ENCODE results near the gene CCDC117.

Gene CCDC117

DNA sequence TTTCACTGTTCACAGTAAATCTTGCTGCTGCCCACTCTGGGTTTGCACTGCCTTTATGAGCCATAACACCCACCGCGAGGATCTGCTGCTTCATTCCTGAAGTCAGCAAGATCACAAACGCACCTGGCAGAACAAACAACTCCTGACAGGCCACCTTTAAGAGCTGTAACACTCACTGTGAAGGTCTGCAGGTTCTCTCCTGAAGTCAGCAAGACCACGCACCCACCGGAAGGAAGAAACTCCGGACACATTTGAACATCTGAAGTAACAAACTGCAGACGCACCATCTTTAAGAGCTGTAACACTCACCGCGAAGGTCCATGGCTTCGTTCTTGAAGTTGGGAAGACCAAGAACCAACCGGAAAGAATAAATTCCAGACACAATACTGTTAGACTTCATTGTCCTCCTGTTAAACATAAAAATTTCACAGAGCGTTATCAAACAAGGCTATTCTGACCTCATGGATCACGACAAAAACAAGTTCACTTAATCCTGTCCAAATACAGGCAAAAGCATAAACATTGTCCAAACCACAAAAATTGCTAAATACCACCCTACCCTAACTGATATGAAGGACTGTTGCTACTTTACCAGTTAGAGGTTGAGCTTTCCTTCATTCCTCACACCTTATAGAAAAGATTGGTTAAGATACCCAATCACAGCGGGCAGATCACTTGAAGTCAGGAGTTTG lies 3.0 kb upstream of the CCDC117 start:
- Histone ChIP-seq H3K36me3 (ENCODE audit: control insufficient read depth, insufficient read depth, low read length) (no peaks in the 10 kb centered on the region), H3K9me3 (ENCODE audit: control insufficient read depth, low read length) (no peaks in the 10 kb centered on the region), H3K4me3 (ENCODE audit: insufficient read depth, low read depth, low read length, poor library complexity, severe bottlenecking) (no peak overlapping the region), H3K4me1 (ENCODE audit: control insufficient read depth, insufficient read depth, low read length, poor library complexity, severe bottlenecking) (peaks cover 3% of the 10 kb centered on the region), H3K27ac (ENCODE audit: insufficient read depth, low read length, poor library complexity, severe bottlenecking) (no peak overlapping the region), H3K27me3 (replicated peaks; ENCODE audit: control insufficient read depth, insufficient read depth, low read length, poor library complexity, severe bottlenecking) (no peaks in the 10 kb centered on the region)
- DNase-seq: no peak

DNA sequence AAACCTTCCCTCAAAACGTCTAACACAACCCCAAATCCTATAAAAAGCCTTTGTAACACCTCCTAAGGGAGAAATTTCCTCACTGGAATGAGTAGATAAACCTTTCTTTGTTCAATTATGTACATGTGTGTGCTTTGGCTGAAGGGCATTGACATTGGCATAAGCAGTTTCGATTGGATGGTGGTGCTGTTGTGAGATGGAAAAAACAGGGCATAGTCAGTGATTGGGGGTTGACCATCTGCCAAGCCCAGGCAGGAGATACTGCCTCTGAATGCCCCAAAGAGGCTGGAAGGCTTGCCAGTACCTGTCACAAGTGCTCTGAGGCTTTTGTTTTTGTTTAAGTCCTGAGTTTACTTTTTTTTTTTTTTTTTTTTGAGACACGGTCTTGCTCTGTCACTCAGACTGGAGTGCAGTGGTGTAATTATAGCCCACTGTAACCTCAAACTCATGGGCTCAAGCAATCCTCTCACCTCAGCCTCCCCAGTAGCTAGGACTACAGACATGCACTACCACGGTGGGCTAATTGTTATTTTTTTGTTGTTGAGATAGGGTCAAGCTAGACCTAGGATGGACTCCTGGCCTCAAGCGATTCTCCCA lies 1.2 kb upstream of the CCDC117 start:
- DNase-seq: no peak
- no peak overlapping the region for H3K4me3 ChIP-seq (ENCODE audit: insufficient read depth, low read depth, low read length, poor library complexity, severe bottlenecking)

DNA sequence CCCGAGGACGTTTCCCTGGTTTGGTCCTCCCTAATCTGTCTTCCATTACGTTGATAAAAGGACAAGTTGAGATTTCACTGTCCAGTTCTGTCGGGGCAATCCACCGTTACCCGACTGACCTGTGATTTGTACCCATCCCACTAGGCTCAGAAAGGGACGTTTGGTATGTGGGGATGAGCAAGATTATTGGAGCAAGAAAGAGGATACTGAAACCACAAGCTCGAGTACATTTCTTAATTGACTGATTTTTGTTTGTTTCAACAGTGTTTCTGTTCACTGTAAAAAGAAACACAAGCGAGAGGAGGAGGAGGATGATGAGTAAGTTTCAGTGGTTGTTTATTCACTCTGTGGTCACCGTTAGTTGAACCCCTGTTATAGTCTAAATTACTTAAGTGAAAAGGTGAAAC lies 969 bp downstream of the CCDC117 start:
- no peak for DNase-seq
- Histone ChIP-seq H3K27me3 (replicated peaks; ENCODE audit: control insufficient read depth, insufficient read depth, low read length, poor library complexity, severe bottlenecking) (no peaks in the 10 kb centered on the region), H3K9me3 (ENCODE audit: control insufficient read depth, low read length) (no peaks in the 10 kb centered on the region), H3K27ac (ENCODE audit: insufficient read depth, low read length, poor library complexity, severe bottlenecking) (peak overlapping the region; percentile 67), H3K4me3 (ENCODE audit: insufficient read depth, low read depth, low read length, poor library complexity, severe bottlenecking) (peak overlapping the region; percentile 78), H3K4me1 (ENCODE audit: control insufficient read depth, insufficient read depth, low read length, poor library complexity, severe bottlenecking) (peaks cover 3% of the 10 kb centered on the region), H3K36me3 (ENCODE audit: control insufficient read depth, insufficient read depth, low read length) (no peaks in the 10 kb centered on the region)

More for the DNA sequence above, 1.2 kb upstream of the CCDC117 start:
- Histone ChIP-seq H3K4me1 (ENCODE audit: control insufficient read depth, insufficient read depth, low read length, poor library complexity, severe bottlenecking) (peaks cover 3% of the 10 kb centered on the region), H3K36me3 (ENCODE audit: control insufficient read depth, insufficient read depth, low read length) (no peaks in the 10 kb centered on the region), H3K27ac (ENCODE audit: insufficient read depth, low read length, poor library complexity, severe bottlenecking) (no peak overlapping the region), H3K27me3 (replicated peaks; ENCODE audit: control insufficient read depth, insufficient read depth, low read length, poor library complexity, severe bottlenecking) (no peaks in the 10 kb centered on the region), H3K9me3 (ENCODE audit: control insufficient read depth, low read length) (no peaks in the 10 kb centered on the region)

DNA sequence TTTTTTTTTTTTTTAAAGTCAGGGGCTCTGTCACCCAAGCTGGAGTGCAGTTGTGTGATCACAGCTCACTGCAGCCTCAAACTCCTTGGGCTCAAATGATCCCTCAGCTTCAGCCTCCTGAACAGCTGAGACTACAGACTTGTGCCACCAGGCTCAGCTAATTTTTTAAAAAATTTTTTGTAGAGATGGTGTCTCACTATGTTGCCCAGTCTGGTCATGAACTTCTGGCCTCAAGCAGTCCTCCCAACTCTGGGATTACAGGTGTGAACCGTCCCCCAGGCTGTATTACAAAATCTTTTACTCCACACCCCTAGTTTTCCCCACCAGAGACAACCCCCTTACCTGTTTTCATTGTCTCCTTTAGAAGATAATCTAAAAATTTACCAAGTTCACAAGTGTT lies 1.9 kb downstream of the CCDC117 start:
- Histone ChIP-seq H3K4me3 (ENCODE audit: insufficient read depth, low read depth, low read length, poor library complexity, severe bottlenecking) (no peak overlapping the region), H3K4me1 (ENCODE audit: control insufficient read depth, insufficient read depth, low read length, poor library complexity, severe bottlenecking) (peaks cover 3% of the 10 kb centered on the region), H3K27me3 (replicated peaks; ENCODE audit: control insufficient read depth, insufficient read depth, low read length, poor library complexity, severe bottlenecking) (no peaks in the 10 kb centered on the region), H3K27ac (ENCODE audit: insufficient read depth, low read length, poor library complexity, severe bottlenecking) (no peak overlapping the region), H3K9me3 (ENCODE audit: control insufficient read depth, low read length) (no peaks in the 10 kb centered on the region), H3K36me3 (ENCODE audit: control insufficient read depth, insufficient read depth, low read length) (peaks cover 3% of the 10 kb centered on the region)
- DNase-seq: no peak

DNA sequence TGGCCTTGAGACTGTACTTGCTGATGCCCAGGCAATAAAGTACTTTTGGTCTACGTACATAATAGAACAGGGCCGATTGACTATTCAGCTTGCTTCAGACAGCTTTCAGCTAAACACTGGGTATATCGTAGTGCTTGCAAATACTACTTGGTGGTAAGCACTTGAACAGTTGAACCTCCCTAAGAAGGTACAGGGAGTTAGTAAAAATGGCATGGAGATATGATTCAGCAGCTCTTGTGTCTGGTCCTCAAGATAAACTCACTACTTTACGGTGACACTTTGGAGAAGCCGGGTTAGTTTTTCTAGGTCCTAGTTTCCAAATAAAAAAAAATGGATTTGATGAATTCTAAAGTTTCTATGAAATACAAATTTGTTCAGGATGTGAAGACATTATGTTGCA lies 7.3 kb downstream of the CCDC117 start:
- no peak overlapping the region for H3K4me3 ChIP-seq (ENCODE audit: insufficient read depth, low read depth, low read length, poor library complexity, severe bottlenecking)
- DNase-seq: no peak
- H3K4me1 ChIP-seq (ENCODE audit: control insufficient read depth, insufficient read depth, low read length, poor library complexity, severe bottlenecking): no peaks in the 10 kb centered on the region
- H3K9me3 ChIP-seq (ENCODE audit: control insufficient read depth, low read length): no peaks in the 10 kb centered on the region
- H3K36me3 ChIP-seq (ENCODE audit: control insufficient read depth, insufficient read depth, low read length): peaks cover 26% of the 10 kb centered on the region
- H3K27ac ChIP-seq (ENCODE audit: insufficient read depth, low read length, poor library complexity, severe bottlenecking): no peak overlapping the region
- H3K27me3 ChIP-seq (replicated peaks; ENCODE audit: control insufficient read depth, insufficient read depth, low read length, poor library complexity, severe bottlenecking): no peaks in the 10 kb centered on the region

DNA sequence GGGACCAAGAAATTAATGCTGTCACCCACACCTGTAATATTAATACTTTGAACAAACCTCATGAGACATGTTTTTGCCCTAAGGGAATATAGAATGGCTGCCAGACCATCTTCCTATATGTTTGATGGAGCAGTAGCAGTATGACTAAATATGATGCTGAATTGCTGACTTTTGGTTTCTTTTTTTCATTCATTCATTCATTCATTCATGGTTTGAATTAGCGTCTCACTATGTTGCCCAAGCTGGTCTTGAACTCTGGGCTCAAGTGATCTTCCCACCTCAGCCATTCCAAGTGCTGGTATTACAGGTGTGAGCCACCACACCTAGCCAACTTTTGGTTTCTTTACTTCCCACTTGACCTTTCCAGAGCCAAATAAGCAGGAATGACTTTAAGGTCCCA lies 7.8 kb downstream of the CCDC117 start:
- Histone ChIP-seq H3K36me3 (ENCODE audit: control insufficient read depth, insufficient read depth, low read length) (peaks cover 29% of the 10 kb centered on the region), H3K27ac (ENCODE audit: insufficient read depth, low read length, poor library complexity, severe bottlenecking) (no peak overlapping the region), H3K9me3 (ENCODE audit: control insufficient read depth, low read length) (no peaks in the 10 kb centered on the region), H3K4me3 (ENCODE audit: insufficient read depth, low read depth, low read length, poor library complexity, severe bottlenecking) (no peak overlapping the region), H3K27me3 (replicated peaks; ENCODE audit: control insufficient read depth, insufficient read depth, low read length, poor library complexity, severe bottlenecking) (no peaks in the 10 kb centered on the region), H3K4me1 (ENCODE audit: control insufficient read depth, insufficient read depth, low read length, poor library complexity, severe bottlenecking) (no peaks in the 10 kb centered on the region)
- no peak for DNase-seq

DNA sequence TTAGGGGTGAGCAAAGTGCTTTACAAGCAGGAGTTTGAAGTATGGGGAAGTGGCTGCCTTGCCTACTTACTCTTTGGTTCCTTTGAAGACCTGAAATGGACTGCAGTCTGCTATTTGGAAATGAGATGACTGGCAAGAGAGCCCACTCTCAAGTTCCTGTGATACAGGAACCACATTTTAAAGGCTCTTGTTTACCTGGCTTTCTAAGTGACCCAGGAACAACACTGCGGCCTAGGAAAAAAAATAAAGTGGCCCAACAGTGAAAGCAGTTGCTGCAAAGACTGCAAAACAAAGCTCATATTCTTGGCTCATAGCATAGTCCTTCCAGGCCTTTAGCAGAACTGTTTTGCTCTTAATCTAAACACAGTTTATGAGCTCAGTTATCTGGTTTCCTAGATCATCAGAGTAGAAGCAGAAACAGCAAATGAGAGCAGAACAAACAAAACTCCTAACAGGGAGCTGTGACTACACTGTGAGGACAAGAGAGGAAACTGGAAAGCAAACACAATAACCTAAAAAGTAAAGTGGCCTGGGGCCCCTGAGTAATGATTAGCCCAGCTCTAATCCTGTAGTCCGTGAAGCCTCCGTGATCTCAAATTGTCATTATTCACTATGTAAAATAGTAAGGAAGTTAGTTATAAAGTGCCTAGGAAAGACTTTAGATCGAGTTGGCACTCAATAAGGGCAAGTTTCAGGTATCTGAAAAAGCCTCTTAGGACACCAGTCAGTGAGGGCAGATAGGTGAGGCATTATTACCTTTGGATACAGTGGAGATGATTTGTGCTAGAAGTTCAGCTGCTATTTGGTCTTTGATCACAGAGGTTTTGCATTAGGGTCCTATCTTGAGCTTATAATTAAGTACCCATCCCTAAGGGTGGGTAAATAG lies 11.5 kb downstream of the CCDC117 start:
- H3K27me3 ChIP-seq (replicated peaks; ENCODE audit: control insufficient read depth, insufficient read depth, low read length, poor library complexity, severe bottlenecking): no peaks in the 10 kb centered on the region
- peaks cover 50% of the 10 kb centered on the region for H3K36me3 ChIP-seq (ENCODE audit: control insufficient read depth, insufficient read depth, low read length)
- H3K4me1 ChIP-seq (ENCODE audit: control insufficient read depth, insufficient read depth, low read length, poor library complexity, severe bottlenecking): no peaks in the 10 kb centered on the region
- no peak for DNase-seq
- H3K9me3 ChIP-seq (ENCODE audit: control insufficient read depth, low read length): no peaks in the 10 kb centered on the region
- H3K4me3 ChIP-seq (ENCODE audit: insufficient read depth, low read depth, low read length, poor library complexity, severe bottlenecking): no peak overlapping the region
- H3K27ac ChIP-seq (ENCODE audit: insufficient read depth, low read length, poor library complexity, severe bottlenecking): no peak overlapping the region

DNA sequence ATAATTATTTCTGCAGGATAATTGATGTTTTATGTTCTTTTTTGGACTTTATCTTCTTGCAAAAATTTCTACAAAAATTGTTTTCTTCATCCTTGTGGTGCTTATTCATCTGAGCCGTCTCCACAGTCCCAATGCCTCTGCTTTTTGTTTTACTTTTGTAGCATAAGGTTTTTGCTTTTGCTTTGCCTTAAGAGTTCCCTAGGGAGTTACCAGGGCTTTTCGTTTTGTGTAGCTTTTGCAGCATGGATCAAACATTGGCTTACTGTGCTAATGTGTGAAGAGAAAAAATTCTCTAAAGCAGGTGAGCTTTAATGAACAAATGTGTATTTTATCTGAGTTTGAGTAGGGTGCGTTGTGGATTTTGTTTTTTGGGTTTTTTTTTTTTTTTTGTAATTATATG lies 16.1 kb downstream of the CCDC117 start:
- no peak overlapping the region for H3K4me3 ChIP-seq (ENCODE audit: insufficient read depth, low read depth, low read length, poor library complexity, severe bottlenecking)
- peaks cover 37% of the 10 kb centered on the region for H3K36me3 ChIP-seq (ENCODE audit: control insufficient read depth, insufficient read depth, low read length)
- H3K4me1 ChIP-seq (ENCODE audit: control insufficient read depth, insufficient read depth, low read length, poor library complexity, severe bottlenecking): peaks cover 21% of the 10 kb centered on the region
- H3K27me3 ChIP-seq (replicated peaks; ENCODE audit: control insufficient read depth, insufficient read depth, low read length, poor library complexity, severe bottlenecking): no peaks in the 10 kb centered on the region
- H3K9me3 ChIP-seq (ENCODE audit: control insufficient read depth, low read length): no peaks in the 10 kb centered on the region
- no peak for DNase-seq
- H3K27ac ChIP-seq (ENCODE audit: insufficient read depth, low read length, poor library complexity, severe bottlenecking): no peak overlapping the region

DNA sequence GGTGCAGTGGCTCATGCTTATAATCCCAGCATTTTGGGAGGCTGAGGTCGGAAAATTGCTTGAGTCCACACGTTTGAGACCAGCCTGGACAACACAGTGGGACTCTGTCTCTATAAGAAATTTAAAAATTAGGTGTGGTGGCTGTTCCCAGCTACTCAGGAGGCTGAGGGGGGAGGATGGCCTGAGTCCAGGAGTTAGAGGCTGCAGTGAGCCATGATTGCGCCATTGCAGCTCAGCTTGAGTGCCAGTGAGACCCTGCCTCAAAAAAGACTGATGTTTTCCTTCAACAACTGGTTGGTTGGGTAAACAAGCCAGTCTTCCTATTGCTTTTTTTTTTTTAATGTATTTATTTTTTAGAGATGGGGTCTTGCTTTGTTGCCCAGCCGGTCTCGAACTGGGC lies 18.6 kb downstream of the CCDC117 start:
- Histone ChIP-seq H3K36me3 (ENCODE audit: control insufficient read depth, insufficient read depth, low read length) (peaks cover 39% of the 10 kb centered on the region), H3K4me1 (ENCODE audit: control insufficient read depth, insufficient read depth, low read length, poor library complexity, severe bottlenecking) (peaks cover 27% of the 10 kb centered on the region)
- no peak for DNase-seq

More for the DNA sequence above, 18.6 kb downstream of the CCDC117 start:
- no peak overlapping the region for H3K27ac ChIP-seq (ENCODE audit: insufficient read depth, low read length, poor library complexity, severe bottlenecking)
- no peak overlapping the region for H3K4me3 ChIP-seq (ENCODE audit: insufficient read depth, low read depth, low read length, poor library complexity, severe bottlenecking)
- H3K27me3 ChIP-seq (replicated peaks; ENCODE audit: control insufficient read depth, insufficient read depth, low read length, poor library complexity, severe bottlenecking): no peaks in the 10 kb centered on the region
- H3K9me3 ChIP-seq (ENCODE audit: control insufficient read depth, low read length): no peaks in the 10 kb centered on the region
